ENCODE data around the gene TAF3. TPM values are rescaled to one million over a fixed set of nuclear protein-coding genes. Genes with fewer than 3 reads are reported as not detected.

TAF3 gene
- polyA plus RNA-seq, 1 of the 3 experiments (the other 2 are of a cell fraction): 2.4 TPM

DNA sequence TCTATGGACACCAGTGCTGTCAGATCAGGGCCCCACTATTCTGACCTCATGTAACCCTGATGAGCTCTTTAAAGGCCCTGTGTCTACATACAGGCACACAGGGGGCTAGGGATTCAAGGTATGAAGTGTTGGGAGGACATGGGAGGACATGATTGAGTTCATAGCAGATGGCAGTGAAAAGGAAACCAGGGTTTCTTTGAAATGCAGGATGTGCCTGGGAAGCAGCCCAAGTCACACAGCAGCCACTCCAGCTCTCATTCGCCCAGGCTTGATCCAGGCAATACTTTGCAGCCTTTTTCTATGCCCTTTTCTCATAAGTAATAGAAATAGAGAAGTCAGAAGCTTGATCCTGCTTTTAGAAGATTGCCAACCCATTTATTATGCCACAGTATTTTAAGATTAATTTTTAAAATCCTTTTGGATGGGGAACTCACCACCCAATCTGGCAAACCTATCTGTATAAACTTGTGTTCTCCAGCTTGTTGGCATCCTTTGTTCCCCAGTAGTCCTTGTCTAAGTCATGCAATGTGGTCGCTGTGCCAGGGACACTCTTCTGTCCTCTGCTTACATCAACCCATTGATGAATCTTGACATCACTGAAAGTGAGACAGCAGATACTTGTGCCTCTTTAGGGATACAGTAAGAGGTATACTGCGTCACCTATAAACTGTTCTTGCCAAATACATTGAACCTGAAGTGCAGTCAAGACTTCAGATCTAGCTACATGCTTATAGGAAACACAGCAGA is 95.0 kb downstream of the TAF3 start:
- 90% methylated on average over 3 of the region's 3 CpGs for WGBS (ENCODE audit: low lambda C conversion rate)
- Histone ChIP-seq H3K9ac (no peak overlapping the region), H3K9me2 (no peaks in the 10 kb centered on the region), H3K4me3 (ENCODE audit: low read depth in 2 of 2, low read length in 1 of 2) (no peak overlapping the region), H3K4me2 (no peak overlapping the region), H3K9me3 (no peaks in the 10 kb centered on the region), H2AFZ (ENCODE audit: low read depth) (no peak overlapping the region), H3K4me1 (ENCODE audit: control insufficient read depth in 1 of 2, insufficient read depth in 2 of 2, low read depth in 1 of 2, low read length in 1 of 2) (no peaks in the 10 kb centered on the region; a peak in 1 of 4 replicates), H3K27me3 (ENCODE audit: insufficient read depth) (no peaks in the 10 kb centered on the region), H3K79me2 (ENCODE audit: insufficient read depth) (no peaks in the 10 kb centered on the region), H3K36me3 (replicated peaks in 1 of 2; ENCODE audit: control insufficient read depth in 1 of 2, insufficient read depth in 2 of 2, low read length in 1 of 2) (no peaks in the 10 kb centered on the region), H3K27ac (ENCODE audit: low read depth in 2 of 2, low read length in 1 of 2) (no peak overlapping the region), H3F3A (replicated peaks; ENCODE audit: insufficient read depth) (no peaks in the 10 kb centered on the region), H4K20me1 (ENCODE audit: insufficient read depth) (no peaks in the 10 kb centered on the region)
- POLR2A ChIA-PET: no interaction called here
- CTCF ChIA-PET: interaction anchor here (0.9 kb wide), 1 partner anchor 8 kb away, joined by 3 read pairs; no protein-coding TSS in a partner anchor
- TF ChIP-seq YY1 (IDR thresholded peaks at IDR 0.05; ENCODE audit: low read depth) (no peak), ELF1 (IDR thresholded peaks at IDR 0.05) (no peak), EZH2phosphoT487 (IDR thresholded peaks at IDR 0.05; ENCODE audit: borderline replicate concordance, low read depth) (no peak), MEF2A (IDR thresholded peaks at IDR 0.05; ENCODE audit: borderline replicate concordance, low read depth) (no peak), NFIC (IDR thresholded peaks at IDR 0.05; ENCODE audit: borderline replicate concordance) (no peak), TCF12 (IDR thresholded peaks at IDR 0.05) (no peak), JUND (IDR thresholded peaks at IDR 0.05) (no peak), FOXM1 (IDR thresholded peaks at IDR 0.05; ENCODE audit: low read depth) (no peak), GATA2 (CRISPR knock-in tag; IDR thresholded peaks at IDR 0.05) (no peak), TEAD4 (IDR thresholded peaks at IDR 0.05; ENCODE audit: borderline replicate concordance, insufficient read depth) (no peak), FOXJ3 (CRISPR knock-in tag; IDR thresholded peaks at IDR 0.05) (no peak), NRF1 (IDR thresholded peaks at IDR 0.05; ENCODE audit: low read depth, low read length) (no peak), RCOR1 (IDR thresholded peaks at IDR 0.05; ENCODE audit: low read length) (no peak), RFX5 (IDR thresholded peaks at IDR 0.05; ENCODE audit: low read length) (no peak), GABPA (IDR thresholded peaks at IDR 0.05; ENCODE audit: low read depth) (no peak)
- TF ChIP-seq, protein P1, sequence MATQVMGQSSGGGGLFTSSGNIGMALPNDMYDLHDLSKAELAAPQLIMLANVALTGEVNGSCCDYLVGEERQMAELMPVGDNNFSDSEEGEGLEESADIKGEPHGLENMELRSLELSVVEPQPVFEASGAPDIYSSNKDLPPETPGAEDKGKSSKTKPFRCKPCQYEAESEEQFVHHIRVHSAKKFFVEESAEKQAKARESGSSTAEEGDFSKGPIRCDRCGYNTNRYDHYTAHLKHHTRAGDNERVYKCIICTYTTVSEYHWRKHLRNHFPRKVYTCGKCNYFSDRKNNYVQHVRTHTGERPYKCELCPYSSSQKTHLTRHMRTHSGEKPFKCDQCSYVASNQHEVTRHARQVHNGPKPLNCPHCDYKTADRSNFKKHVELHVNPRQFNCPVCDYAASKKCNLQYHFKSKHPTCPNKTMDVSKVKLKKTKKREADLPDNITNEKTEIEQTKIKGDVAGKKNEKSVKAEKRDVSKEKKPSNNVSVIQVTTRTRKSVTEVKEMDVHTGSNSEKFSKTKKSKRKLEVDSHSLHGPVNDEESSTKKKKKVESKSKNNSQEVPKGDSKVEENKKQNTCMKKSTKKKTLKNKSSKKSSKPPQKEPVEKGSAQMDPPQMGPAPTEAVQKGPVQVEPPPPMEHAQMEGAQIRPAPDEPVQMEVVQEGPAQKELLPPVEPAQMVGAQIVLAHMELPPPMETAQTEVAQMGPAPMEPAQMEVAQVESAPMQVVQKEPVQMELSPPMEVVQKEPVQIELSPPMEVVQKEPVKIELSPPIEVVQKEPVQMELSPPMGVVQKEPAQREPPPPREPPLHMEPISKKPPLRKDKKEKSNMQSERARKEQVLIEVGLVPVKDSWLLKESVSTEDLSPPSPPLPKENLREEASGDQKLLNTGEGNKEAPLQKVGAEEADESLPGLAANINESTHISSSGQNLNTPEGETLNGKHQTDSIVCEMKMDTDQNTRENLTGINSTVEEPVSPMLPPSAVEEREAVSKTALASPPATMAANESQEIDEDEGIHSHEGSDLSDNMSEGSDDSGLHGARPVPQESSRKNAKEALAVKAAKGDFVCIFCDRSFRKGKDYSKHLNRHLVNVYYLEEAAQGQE (IDR thresholded peaks at IDR 0.05; ENCODE audit: low read depth, low read length): no peak
- TF ChIP-seq, protein P2, sequence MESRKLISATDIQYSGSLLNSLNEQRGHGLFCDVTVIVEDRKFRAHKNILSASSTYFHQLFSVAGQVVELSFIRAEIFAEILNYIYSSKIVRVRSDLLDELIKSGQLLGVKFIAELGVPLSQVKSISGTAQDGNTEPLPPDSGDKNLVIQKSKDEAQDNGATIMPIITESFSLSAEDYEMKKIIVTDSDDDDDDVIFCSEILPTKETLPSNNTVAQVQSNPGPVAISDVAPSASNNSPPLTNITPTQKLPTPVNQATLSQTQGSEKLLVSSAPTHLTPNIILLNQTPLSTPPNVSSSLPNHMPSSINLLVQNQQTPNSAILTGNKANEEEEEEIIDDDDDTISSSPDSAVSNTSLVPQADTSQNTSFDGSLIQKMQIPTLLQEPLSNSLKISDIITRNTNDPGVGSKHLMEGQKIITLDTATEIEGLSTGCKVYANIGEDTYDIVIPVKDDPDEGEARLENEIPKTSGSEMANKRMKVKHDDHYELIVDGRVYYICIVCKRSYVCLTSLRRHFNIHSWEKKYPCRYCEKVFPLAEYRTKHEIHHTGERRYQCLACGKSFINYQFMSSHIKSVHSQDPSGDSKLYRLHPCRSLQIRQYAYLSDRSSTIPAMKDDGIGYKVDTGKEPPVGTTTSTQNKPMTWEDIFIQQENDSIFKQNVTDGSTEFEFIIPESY (IDR thresholded peaks at IDR 0.05; ENCODE audit: borderline replicate concordance, low read depth): no peak
- TF ChIP-seq, protein P3, sequence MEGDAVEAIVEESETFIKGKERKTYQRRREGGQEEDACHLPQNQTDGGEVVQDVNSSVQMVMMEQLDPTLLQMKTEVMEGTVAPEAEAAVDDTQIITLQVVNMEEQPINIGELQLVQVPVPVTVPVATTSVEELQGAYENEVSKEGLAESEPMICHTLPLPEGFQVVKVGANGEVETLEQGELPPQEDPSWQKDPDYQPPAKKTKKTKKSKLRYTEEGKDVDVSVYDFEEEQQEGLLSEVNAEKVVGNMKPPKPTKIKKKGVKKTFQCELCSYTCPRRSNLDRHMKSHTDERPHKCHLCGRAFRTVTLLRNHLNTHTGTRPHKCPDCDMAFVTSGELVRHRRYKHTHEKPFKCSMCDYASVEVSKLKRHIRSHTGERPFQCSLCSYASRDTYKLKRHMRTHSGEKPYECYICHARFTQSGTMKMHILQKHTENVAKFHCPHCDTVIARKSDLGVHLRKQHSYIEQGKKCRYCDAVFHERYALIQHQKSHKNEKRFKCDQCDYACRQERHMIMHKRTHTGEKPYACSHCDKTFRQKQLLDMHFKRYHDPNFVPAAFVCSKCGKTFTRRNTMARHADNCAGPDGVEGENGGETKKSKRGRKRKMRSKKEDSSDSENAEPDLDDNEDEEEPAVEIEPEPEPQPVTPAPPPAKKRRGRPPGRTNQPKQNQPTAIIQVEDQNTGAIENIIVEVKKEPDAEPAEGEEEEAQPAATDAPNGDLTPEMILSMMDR (IDR thresholded peaks at IDR 0.05): no peak
- TF ChIP-seq, protein P4, sequence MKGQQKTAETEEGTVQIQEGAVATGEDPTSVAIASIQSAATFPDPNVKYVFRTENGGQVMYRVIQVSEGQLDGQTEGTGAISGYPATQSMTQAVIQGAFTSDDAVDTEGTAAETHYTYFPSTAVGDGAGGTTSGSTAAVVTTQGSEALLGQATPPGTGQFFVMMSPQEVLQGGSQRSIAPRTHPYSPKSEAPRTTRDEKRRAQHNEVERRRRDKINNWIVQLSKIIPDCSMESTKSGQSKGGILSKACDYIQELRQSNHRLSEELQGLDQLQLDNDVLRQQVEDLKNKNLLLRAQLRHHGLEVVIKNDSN (IDR thresholded peaks at IDR 0.05; ENCODE audit: borderline replicate concordance, low read depth): no peak
- DNase-seq: no peak
